Breast epithelium (tissue), 3 donors: Measurements from ENCODE around the gene ARHGEF26.

Experiments used
- POLR2A ChIP-seq: fragments of 450-650 bp; IDR thresholded peaks from one replicate; pipeline ENCODE4 v1.6.1; 2016; ENCODE audit warnings: antibody characterized with exemption, mild to moderate bottlenecking, moderate library complexity
- TF ChIP-seq, protein P1 (sequence below), 3 donors: fragments of 450-650 bp; IDR thresholded peaks; one replicate each; pipeline ENCODE4 v1.5.1; 2016 to 2017; ENCODE audit warnings: antibody characterized with exemption in 3 of 3, mild to moderate bottlenecking in 3 of 3, moderate library complexity in 3 of 3

- no peak for TF ChIP-seq POLR2A
- TF ChIP-seq, protein P1, sequence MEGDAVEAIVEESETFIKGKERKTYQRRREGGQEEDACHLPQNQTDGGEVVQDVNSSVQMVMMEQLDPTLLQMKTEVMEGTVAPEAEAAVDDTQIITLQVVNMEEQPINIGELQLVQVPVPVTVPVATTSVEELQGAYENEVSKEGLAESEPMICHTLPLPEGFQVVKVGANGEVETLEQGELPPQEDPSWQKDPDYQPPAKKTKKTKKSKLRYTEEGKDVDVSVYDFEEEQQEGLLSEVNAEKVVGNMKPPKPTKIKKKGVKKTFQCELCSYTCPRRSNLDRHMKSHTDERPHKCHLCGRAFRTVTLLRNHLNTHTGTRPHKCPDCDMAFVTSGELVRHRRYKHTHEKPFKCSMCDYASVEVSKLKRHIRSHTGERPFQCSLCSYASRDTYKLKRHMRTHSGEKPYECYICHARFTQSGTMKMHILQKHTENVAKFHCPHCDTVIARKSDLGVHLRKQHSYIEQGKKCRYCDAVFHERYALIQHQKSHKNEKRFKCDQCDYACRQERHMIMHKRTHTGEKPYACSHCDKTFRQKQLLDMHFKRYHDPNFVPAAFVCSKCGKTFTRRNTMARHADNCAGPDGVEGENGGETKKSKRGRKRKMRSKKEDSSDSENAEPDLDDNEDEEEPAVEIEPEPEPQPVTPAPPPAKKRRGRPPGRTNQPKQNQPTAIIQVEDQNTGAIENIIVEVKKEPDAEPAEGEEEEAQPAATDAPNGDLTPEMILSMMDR (IDR thresholded peaks at IDR 0.05) = no peak
These were observed 120.3 kb downstream of the ARHGEF26 start for GRCh38 chr3:154241496-154241895.
